ENCODE data around the gene ZDHHC14. TPM values are rescaled to one million over a fixed set of nuclear protein-coding genes. Genes with fewer than 3 reads are reported as not detected.
A peak's percentile ranks its signal among the peaks of the same experiment; 100 is the strongest.

Gene ZDHHC14
- total RNA-seq, 1 donor: 1.6 TPM

- Histone ChIP-seq H3K4me3 (ENCODE audit: low read length) (peak overlapping the region; percentile 31), H3K9me3 (ENCODE audit: low read depth, low read length) (peaks cover 9% of the 10 kb centered on the region), H3K4me1 (ENCODE audit: insufficient read depth, low read length) (peaks cover 18% of the 10 kb centered on the region), H3K27me3 (ENCODE audit: insufficient read depth, low read length) (no peaks in the 10 kb centered on the region)
Measured at GRCh38 chr6:157510323-157511188, 129.6 kb downstream of the ZDHHC14 start.

- Histone ChIP-seq H3K4me3 (ENCODE audit: low read length) (no peak overlapping the region), H3K9me3 (ENCODE audit: low read depth, low read length) (no peaks in the 10 kb centered on the region), H3K27me3 (ENCODE audit: insufficient read depth, low read length) (no peaks in the 10 kb centered on the region), H3K4me1 (ENCODE audit: insufficient read depth, low read length) (peaks cover 18% of the 10 kb centered on the region)
Measured at GRCh38 chr6:157511682-157512381, 130.8 kb downstream of the ZDHHC14 start.

- Histone ChIP-seq H3K4me1 (ENCODE audit: insufficient read depth, low read length) (peaks cover 18% of the 10 kb centered on the region), H3K27me3 (ENCODE audit: insufficient read depth, low read length) (no peaks in the 10 kb centered on the region), H3K9me3 (ENCODE audit: low read depth, low read length) (no peaks in the 10 kb centered on the region)
Measured at GRCh38 chr6:157512382-157512682, 131.3 kb downstream of the ZDHHC14 start.

GRCh38 chr6:157513004-157513603 lies 132.1 kb downstream of the ZDHHC14 start:
- Histone ChIP-seq H3K27me3 (ENCODE audit: insufficient read depth, low read length) (no peaks in the 10 kb centered on the region), H3K9me3 (ENCODE audit: low read depth, low read length) (no peaks in the 10 kb centered on the region), H3K4me1 (ENCODE audit: insufficient read depth, low read length) (peaks cover 18% of the 10 kb centered on the region), H3K4me3 (ENCODE audit: low read length) (no peak overlapping the region)

More at GRCh38 chr6:157512382-157512682, 131.3 kb downstream of the ZDHHC14 start:
- H3K4me3 ChIP-seq (ENCODE audit: low read length): no peak overlapping the region

GRCh38 chr6:157513619-157514485 lies 132.9 kb downstream of the ZDHHC14 start:
- peaks cover 18% of the 10 kb centered on the region for H3K4me1 ChIP-seq (ENCODE audit: insufficient read depth, low read length)
- no peaks in the 10 kb centered on the region for H3K9me3 ChIP-seq (ENCODE audit: low read depth, low read length)
- H3K27me3 ChIP-seq (ENCODE audit: insufficient read depth, low read length): no peaks in the 10 kb centered on the region
- H3K4me3 ChIP-seq (ENCODE audit: low read length): no peak overlapping the region

- H3K4me1 ChIP-seq (ENCODE audit: insufficient read depth, low read length): peaks cover 21% of the 10 kb centered on the region
- no peak overlapping the region for H3K4me3 ChIP-seq (ENCODE audit: low read length)
- no peaks in the 10 kb centered on the region for H3K27me3 ChIP-seq (ENCODE audit: insufficient read depth, low read length)
- no peaks in the 10 kb centered on the region for H3K9me3 ChIP-seq (ENCODE audit: low read depth, low read length)
Measured at GRCh38 chr6:157514659-157515496, 133.9 kb downstream of the ZDHHC14 start.

GRCh38 chr6:157516319-157517026 lies 135.5 kb downstream of the ZDHHC14 start:
- Histone ChIP-seq H3K9me3 (ENCODE audit: low read depth, low read length) (no peaks in the 10 kb centered on the region), H3K27me3 (ENCODE audit: insufficient read depth, low read length) (no peaks in the 10 kb centered on the region), H3K4me3 (ENCODE audit: low read length) (no peak overlapping the region), H3K4me1 (ENCODE audit: insufficient read depth, low read length) (peaks cover 23% of the 10 kb centered on the region)

- H3K4me3 ChIP-seq (ENCODE audit: low read length): no peak overlapping the region
- no peaks in the 10 kb centered on the region for H3K9me3 ChIP-seq (ENCODE audit: low read depth, low read length)
- H3K4me1 ChIP-seq (ENCODE audit: insufficient read depth, low read length): peaks cover 29% of the 10 kb centered on the region
- H3K27me3 ChIP-seq (ENCODE audit: insufficient read depth, low read length): no peaks in the 10 kb centered on the region
Measured at GRCh38 chr6:157517601-157518359, 136.8 kb downstream of the ZDHHC14 start.

GRCh38 chr6:157518397-157519250 lies 137.6 kb downstream of the ZDHHC14 start:
- H3K4me1 ChIP-seq (ENCODE audit: insufficient read depth, low read length): peaks cover 29% of the 10 kb centered on the region
- no peaks in the 10 kb centered on the region for H3K27me3 ChIP-seq (ENCODE audit: insufficient read depth, low read length)
- no peaks in the 10 kb centered on the region for H3K9me3 ChIP-seq (ENCODE audit: low read depth, low read length)
- H3K4me3 ChIP-seq (ENCODE audit: low read length): no peak overlapping the region

GRCh38 chr6:157519255-157520116 lies 138.5 kb downstream of the ZDHHC14 start:
- H3K4me3 ChIP-seq (ENCODE audit: low read length): no peak overlapping the region
- H3K9me3 ChIP-seq (ENCODE audit: low read depth, low read length): no peaks in the 10 kb centered on the region
- H3K27me3 ChIP-seq (ENCODE audit: insufficient read depth, low read length): no peaks in the 10 kb centered on the region
- peaks cover 29% of the 10 kb centered on the region for H3K4me1 ChIP-seq (ENCODE audit: insufficient read depth, low read length)

GRCh38 chr6:157520117-157520406 lies 139.1 kb downstream of the ZDHHC14 start:
- Histone ChIP-seq H3K9me3 (ENCODE audit: low read depth, low read length) (no peaks in the 10 kb centered on the region), H3K27me3 (ENCODE audit: insufficient read depth, low read length) (no peaks in the 10 kb centered on the region), H3K4me1 (ENCODE audit: insufficient read depth, low read length) (peaks cover 24% of the 10 kb centered on the region), H3K4me3 (ENCODE audit: low read length) (no peak overlapping the region)
